DMS79 (cell line): ENCODE measurements around the gene BRCA1.
"Not testable (repeated sequence)": the region's sequence is repeated elsewhere in the genome, so short reads cannot be mapped to it uniquely, and the experiment has no call there.

Experiments
- DNase-seq: peaks from one replicate; lab custom pipeline; 2025; lab: John Stamatoyannopoulos, UW

Gene BRCA1

GRCh38 chr17:43003542-43004172 lies 121.5 kb downstream of the BRCA1 start:
- DNase-seq = no peak

DNA sequence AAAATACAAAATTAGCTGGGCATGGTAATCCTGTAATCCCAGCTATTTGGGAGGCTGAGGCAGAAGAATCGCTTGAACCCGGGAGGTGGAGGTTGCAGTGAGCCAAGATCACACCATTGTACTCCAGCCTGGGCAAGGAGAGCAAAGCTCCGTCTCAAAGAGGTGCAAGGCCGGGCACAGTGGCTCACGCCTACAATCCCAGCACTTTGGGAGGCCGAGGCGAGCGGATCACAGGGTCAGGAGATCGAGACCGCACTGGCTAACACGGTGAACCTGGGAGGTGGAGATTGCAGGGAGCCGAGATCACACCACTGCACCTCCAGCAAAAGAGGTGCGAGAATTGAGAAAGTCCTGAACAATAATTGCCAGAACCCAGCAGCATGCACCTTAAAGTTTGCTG lies 124.3 kb downstream of the BRCA1 start:
- not testable (repeated sequence) for DNase-seq

DNA sequence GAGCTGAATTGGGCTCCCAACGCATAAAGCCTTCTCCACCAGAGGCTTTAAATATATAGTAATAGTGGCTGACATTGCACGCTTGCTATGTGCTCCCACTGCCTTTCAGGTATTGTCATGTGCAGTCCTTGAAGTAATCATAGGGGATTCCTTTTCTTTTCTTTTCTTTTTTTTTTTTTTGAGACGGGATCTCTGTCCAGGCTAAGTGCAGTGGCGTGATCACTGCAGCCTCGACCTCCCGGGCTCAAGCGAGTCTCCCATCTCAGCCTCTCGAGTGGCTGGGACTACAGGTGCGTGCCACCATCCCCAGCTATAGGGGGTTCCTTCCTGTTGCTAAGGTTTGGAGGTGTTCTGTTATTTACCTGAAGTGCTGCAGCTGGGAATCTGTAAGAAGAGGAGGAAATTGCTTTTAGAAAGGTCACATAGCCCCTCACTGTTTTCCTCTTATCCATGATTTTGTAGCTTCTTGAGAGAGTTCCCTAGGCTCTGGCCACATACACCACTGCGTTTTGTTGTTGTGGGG lies 126.1 kb downstream of the BRCA1 start:
- DNase-seq = no peak

- peak; percentile 99 for DNase-seq
Measured at GRCh38 chr17:42997984-42998938, 126.9 kb downstream of the BRCA1 start, which contains the start of gene RPL27. TSS of gene RPL27 (plus strand) at chr17:42998419. CDS start at chr17:42998751, 332 bp downstream.

GRCh38 chr17:42997390-42997983 lies 127.7 kb downstream of the BRCA1 start:
- DNase-seq = no peak
